Panc1 (cell line): ENCODE measurements around the gene KAZN. TPM values are rescaled to one million over a fixed set of nuclear protein-coding genes. Genes with fewer than 3 reads are reported as not detected.
A peak's percentile ranks its signal among the peaks of the same experiment; 100 is the strongest.

Source experiments
- ATAC-seq: fragments of 200-7000 bp; cut with Tn5 transposase; 2 replicates; pipeline ENCODE4 v1.9.1; 2020; ENCODE audit warnings: mild to moderate bottlenecking, moderate library complexity
- BruUV-seq: library from RNA; stranded (reverse); fragments of 400-500 nt; replicated peaks from 2 replicates; lab custom pipeline; 2021; lab: Mats Ljungman, UMichigan
- CTCF ChIA-PET: fragments of 300-600 bp; sonication (Branson Sonifier 250); formaldehyde crosslinking; loops from one replicate; lab custom pipeline; 2022; ENCODE audit warnings: antibody characterized with exemption; lab: Charles Lee
- POLR2A ChIA-PET: fragments of 300-600 bp; sonication (Branson Sonifier 250); formaldehyde crosslinking; loops from one replicate; lab custom pipeline; 2022; ENCODE audit warnings: antibody characterized with exemption; lab: Charles Lee
- DNase-seq: peaks from one replicate; pipeline ENCODE4 v3.0.0-alpha.2; 2010; ENCODE audit warnings: low read depth, low spot score
- H3K27ac ChIP-seq: 2 replicates; pipeline ENCODE4 v1.5.1; 2011; ENCODE audit warnings: mild to moderate bottlenecking, low read length, inconsistent platforms
- H3K27me3 ChIP-seq: fragments of 200-500 bp; sonication (Bioruptor generic); 2 replicates; pipeline ENCODE4 v1.6.0; 2014; ENCODE audit warnings: low read length, inconsistent platforms; ENCODE audit not compliant: control insufficient read depth, insufficient read depth
- H3K36me3 ChIP-seq: fragments of 200-500 bp; sonication (Bioruptor generic); 2 replicates; pipeline ENCODE4 v1.5.1; 2014; ENCODE audit warnings: inconsistent platforms, mild to moderate bottlenecking, low read length, moderate library complexity; ENCODE audit not compliant: control insufficient read depth, insufficient read depth
- H3K4me1 ChIP-seq: 2 replicates; pipeline ENCODE4 v1.5.1; 2011; ENCODE audit warnings: inconsistent platforms, mild to moderate bottlenecking, low read length, moderate library complexity; ENCODE audit not compliant: control insufficient read depth, insufficient read depth
- H3K4me3 ChIP-seq, 2 experiments: 2 replicates each; pipeline ENCODE4 v1.5.1; 2011 to 2012; ENCODE audit warnings: low read depth in 2 of 2, low read length in 2 of 2, mild to moderate bottlenecking in 2 of 2, inconsistent platforms in 1 of 2, moderate library complexity in 1 of 2
- H3K9me3 ChIP-seq: fragments of 200-500 bp; sonication (Bioruptor generic); 2 replicates; pipeline ENCODE4 v1.5.1; 2014; ENCODE audit warnings: low read depth, mild to moderate bottlenecking, inconsistent platforms, low read length, moderate library complexity; ENCODE audit not compliant: control insufficient read depth, insufficient read depth
- CTCF ChIP-seq: fragments of 450-650 bp; IDR thresholded peaks from 2 replicates; pipeline ENCODE4 v1.5.1; 2017; ENCODE audit warnings: mild to moderate bottlenecking
- POLR2AphosphoS5 ChIP-seq: IDR thresholded peaks from 2 replicates; pipeline ENCODE4 v1.6.1; 2012; ENCODE audit warnings: mild to moderate bottlenecking, low read depth, low read length, moderate library complexity
- REST ChIP-seq, 2 experiments: IDR thresholded peaks; 2 replicates each; pipeline ENCODE4 v1.6.1; 2011 to 2012; ENCODE audit warnings: low read depth in 2 of 2, control low read depth in 1 of 2, low read length in 1 of 2, mild to moderate bottlenecking in 1 of 2, moderate library complexity in 1 of 2; ENCODE audit not compliant: insufficient read depth in 1 of 2
- SIN3A ChIP-seq: IDR thresholded peaks from 2 replicates; pipeline ENCODE4 v1.6.1; 2012; ENCODE audit warnings: low read depth, mild to moderate bottlenecking, low read length, moderate library complexity, borderline replicate concordance; ENCODE audit not compliant: insufficient read depth
- TCF7L2 ChIP-seq: IDR thresholded peaks from 2 replicates; pipeline ENCODE4 v1.6.1; 2011; ENCODE audit warnings: mild to moderate bottlenecking, low read depth, low read length, inconsistent platforms
- in situ Hi-C: cut with HindIII; loops from 2 replicates; pipeline ENCODE4 v1.10.0; 2016; ENCODE audit warnings: low sequenced_read_pairs, low pct_unique_long_range_greater_than_20kb
- intact Hi-C: fragments of 100-400 bp; cut with micrococcal nuclease; formaldehyde crosslinking; loops from one replicate; pipeline ENCODE4 v1.10.0; 2022; ENCODE audit not compliant: unreplicated experiment
- total RNA-seq: library from RNA; stranded (reverse); gene quantifications from one replicate; pipeline ENCODE4 v1.2.1, GENCODE V29; 2021; ENCODE audit not compliant: unreplicated experiment

KAZN gene
- total RNA-seq, 1 experiment from 2014 or later: 6.6 TPM

DNA sequence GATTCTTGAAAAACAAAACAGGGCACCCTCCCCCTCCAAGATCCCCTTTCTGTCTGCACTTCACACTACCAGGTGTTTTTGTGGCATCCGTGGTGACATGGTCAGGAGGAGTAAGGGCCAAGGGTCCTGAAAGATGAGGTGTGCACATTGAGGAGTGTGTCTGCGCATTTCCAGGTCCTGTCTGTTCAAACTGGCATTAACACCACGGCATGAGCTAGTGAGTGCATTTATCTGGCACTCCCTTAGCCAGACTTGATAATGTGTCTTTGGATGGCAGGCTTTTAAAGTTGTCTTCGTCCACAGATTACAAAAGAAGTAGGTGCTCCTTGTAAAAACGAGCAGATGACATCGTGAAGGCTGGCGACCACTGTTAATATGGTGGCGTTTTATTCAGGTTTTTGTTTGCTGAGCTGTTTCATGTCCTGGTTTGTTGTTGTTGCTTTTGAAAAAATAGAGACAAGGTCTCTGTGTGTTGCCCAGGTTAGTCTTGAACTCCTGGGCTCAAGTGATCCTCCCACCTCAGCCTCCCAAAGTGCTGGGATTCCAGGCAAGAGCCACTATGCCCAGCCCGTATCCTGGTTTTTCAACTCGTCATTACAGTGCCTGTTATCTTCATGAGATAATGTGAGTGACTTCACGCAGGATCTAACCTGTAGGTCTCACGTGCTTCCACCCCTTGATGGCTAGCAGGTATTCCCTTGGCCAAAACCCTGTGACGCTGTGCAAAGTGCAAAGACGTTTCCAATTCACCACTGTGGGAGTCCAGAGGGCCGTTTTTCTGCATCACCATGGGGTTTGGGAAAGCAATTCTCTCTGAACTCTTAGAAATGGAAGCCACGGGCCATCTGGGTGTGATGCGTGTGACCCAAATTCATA lies 559.3 kb downstream of the KAZN start:
- intact Hi-C loops (no loop called here), in situ Hi-C loops (no loop called here)
- DNase-seq (no peak), ATAC-seq (no peak)
- ChIA-PET CTCF (interaction anchor here (0.6 to 1.7 kb wide), 2 partner anchors 114 to 126 kb away, joined by 3 to 6 read pairs; no protein-coding TSS in a partner anchor), POLR2A (interaction anchor here (0.7 to 1.6 kb wide), 2 partner anchors 11 to 16 kb away, joined by 3 to 4 read pairs; no protein-coding TSS in a partner anchor)
- no TSS peak for BruUV-seq
- Histone ChIP-seq H3K27ac (peak overlapping the region; percentile 68), H3K4me1 (peaks cover 45% of the 10 kb centered on the region), H3K9me3 (no peaks in the 10 kb centered on the region), H3K36me3 (no peaks in the 10 kb centered on the region), H3K4me3 (peak overlapping the region in 1 of 2 experiments; percentile 87; a peak in 2 of 4 replicates), H3K27me3 (no peaks in the 10 kb centered on the region)
- TF ChIP-seq POLR2AphosphoS5 (no peak), SIN3A (no peak), CTCF (no peak), REST (IDR thresholded peaks at IDR 0.05; ENCODE audit: insufficient read depth in 1 of 2, low read depth in 2 of 2, low read length in 1 of 2) (no peak), TCF7L2 (no peak)

DNA sequence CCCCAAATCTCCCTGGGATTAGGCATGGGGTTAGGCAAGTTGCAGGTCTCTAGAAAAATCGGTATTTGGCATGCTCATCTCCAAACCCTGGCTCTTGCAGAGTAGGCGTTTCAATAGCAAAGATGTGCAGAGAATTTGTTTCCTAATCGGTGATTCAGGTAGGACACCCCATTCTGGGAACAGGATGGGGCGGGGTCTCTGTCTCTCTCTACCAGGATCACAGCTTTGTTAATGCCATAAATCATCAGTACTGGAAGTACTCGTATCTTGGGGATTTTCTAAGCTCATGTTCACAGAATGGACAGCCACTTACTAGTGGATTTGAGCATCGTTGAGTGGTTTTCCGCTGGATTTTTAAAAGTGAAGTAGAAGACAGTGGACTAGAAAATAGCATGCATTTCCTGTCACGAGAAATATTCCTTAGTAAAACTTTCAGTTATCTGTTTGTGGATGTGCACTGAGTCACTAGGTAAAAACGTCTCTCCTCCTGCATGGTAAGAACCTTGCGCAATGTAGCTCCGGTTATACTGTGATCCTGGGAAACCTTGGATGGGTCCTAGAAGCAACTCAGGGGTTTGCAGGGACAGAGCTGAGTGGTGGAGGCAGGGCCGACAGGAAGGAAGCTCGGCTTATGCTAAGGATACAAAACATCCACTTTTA lies 560.2 kb downstream of the KAZN start:
- H3K9me3 ChIP-seq: no peaks in the 10 kb centered on the region
- peak overlapping the region; percentile 68 for H3K27ac ChIP-seq
- TF ChIP-seq REST (IDR thresholded peaks at IDR 0.05; ENCODE audit: insufficient read depth in 1 of 2, low read depth in 2 of 2, low read length in 1 of 2): no peak
- TF ChIP-seq CTCF: no peak
- no peak for TF ChIP-seq TCF7L2
- TF ChIP-seq SIN3A: no peak
- no peak for TF ChIP-seq POLR2AphosphoS5
- H3K27me3 ChIP-seq: no peaks in the 10 kb centered on the region
- ChIA-PET POLR2A (no interaction called here), CTCF (no interaction called here)
- BruUV-seq: no TSS peak
- ATAC-seq: no peak
- in situ Hi-C loops (no loop called here), intact Hi-C loops (no loop called here)
- no peak for DNase-seq
- peaks cover 45% of the 10 kb centered on the region for H3K4me1 ChIP-seq
- H3K36me3 ChIP-seq: no peaks in the 10 kb centered on the region
- peak overlapping the region; percentile 10 to 87; a peak in 3 of 4 replicates for H3K4me3 ChIP-seq
